C4-2B (cell line): ENCODE data around the gene UBE2J2.

Source experiments
- ZFX ChIP-seq: fragments of 450-650 bp; IDR thresholded peaks from 2 replicates; pipeline ENCODE4 v1.6.1; 2017
- TF ChIP-seq, protein P1 (sequence below): fragments of 450-650 bp; conservative IDR thresholded peaks from 2 replicates; pipeline ENCODE4 v1.5.1; 2017; ENCODE audit warnings: mild to moderate bottlenecking

DNA sequence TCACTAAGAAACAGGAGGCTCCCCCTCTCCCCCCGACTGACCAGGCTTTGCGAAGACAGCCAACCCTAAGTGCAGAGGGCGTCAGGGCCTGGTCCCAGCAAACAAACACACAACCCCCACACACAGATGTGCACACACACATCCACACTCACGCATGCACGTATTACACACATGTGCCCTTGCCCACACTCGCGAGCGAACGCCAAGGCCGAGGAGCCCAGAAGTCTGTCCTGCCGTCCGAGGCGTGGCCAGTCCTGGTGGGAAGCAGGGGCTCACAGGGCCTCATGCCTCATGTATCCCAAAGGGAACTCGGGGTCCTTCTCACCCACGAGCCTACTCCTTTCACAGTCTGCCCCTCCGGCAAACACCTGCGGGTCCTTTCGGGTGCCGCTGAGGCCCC, 43.9 kb downstream of the UBE2J2 start:
- TF ChIP-seq, protein P1, sequence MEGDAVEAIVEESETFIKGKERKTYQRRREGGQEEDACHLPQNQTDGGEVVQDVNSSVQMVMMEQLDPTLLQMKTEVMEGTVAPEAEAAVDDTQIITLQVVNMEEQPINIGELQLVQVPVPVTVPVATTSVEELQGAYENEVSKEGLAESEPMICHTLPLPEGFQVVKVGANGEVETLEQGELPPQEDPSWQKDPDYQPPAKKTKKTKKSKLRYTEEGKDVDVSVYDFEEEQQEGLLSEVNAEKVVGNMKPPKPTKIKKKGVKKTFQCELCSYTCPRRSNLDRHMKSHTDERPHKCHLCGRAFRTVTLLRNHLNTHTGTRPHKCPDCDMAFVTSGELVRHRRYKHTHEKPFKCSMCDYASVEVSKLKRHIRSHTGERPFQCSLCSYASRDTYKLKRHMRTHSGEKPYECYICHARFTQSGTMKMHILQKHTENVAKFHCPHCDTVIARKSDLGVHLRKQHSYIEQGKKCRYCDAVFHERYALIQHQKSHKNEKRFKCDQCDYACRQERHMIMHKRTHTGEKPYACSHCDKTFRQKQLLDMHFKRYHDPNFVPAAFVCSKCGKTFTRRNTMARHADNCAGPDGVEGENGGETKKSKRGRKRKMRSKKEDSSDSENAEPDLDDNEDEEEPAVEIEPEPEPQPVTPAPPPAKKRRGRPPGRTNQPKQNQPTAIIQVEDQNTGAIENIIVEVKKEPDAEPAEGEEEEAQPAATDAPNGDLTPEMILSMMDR = no peak
- no peak for TF ChIP-seq ZFX
